H9 (cell line): Measurements from ENCODE around the gene BSPRY. TPM values are rescaled to one million over a fixed set of nuclear protein-coding genes. Genes with fewer than 3 reads are reported as not detected.

ENCODE experiments used
- DNase-seq: peaks from one replicate; pipeline ENCODE4 v3.0.0-alpha.2; 2017
- H2AFZ ChIP-seq: one replicate; pipeline ENCODE4 v1.6.1; 2013; ENCODE audit warnings: mild to moderate bottlenecking, low read length, control low read depth, moderate library complexity
- H2AK5ac ChIP-seq: 2 replicates; pipeline ENCODE4 v1.6.1; 2013; ENCODE audit warnings: low read length, control low read depth, mixed read lengths; ENCODE audit not compliant: insufficient read length
- H2BK120ac ChIP-seq: one replicate; pipeline ENCODE4 v1.6.1; 2013; ENCODE audit warnings: low read depth, mild to moderate bottlenecking, low read length, control low read depth, inconsistent platforms; ENCODE audit not compliant: poor library complexity, severe bottlenecking
- H2BK12ac ChIP-seq: 2 replicates; pipeline ENCODE4 v1.6.1; 2013; ENCODE audit warnings: low read length, control low read depth, mixed read lengths, low read depth; ENCODE audit not compliant: insufficient read length
- H2BK15ac ChIP-seq: 2 replicates; pipeline ENCODE4 v1.6.1; 2013; ENCODE audit warnings: low read depth, low read length, control low read depth
- H2BK20ac ChIP-seq: one replicate; pipeline ENCODE4 v1.6.1; 2013; ENCODE audit warnings: low read depth, mild to moderate bottlenecking, low read length, control low read depth, inconsistent platforms; ENCODE audit not compliant: poor library complexity, severe bottlenecking
- H2BK5ac ChIP-seq: 2 replicates; pipeline ENCODE4 v1.6.1; 2013; ENCODE audit warnings: low read length, control low read depth, mixed read lengths; ENCODE audit not compliant: insufficient read length
- H3K14ac ChIP-seq: 2 replicates; pipeline ENCODE4 v1.6.1; 2013; ENCODE audit warnings: low read length, control low read depth; ENCODE audit not compliant: insufficient read depth
- H3K18ac ChIP-seq: 2 replicates; pipeline ENCODE4 v1.6.1; 2013; ENCODE audit warnings: low read depth, mild to moderate bottlenecking, mixed read lengths, low read length, control low read depth; ENCODE audit not compliant: insufficient read length
- H3K23ac ChIP-seq: 2 replicates; pipeline ENCODE4 v1.6.1; 2013; ENCODE audit warnings: low read length, control low read depth, mixed read lengths, low read depth; ENCODE audit not compliant: insufficient read length
- H3K23me2 ChIP-seq: 2 replicates; pipeline ENCODE4 v1.6.1; 2013; ENCODE audit warnings: low read depth, mild to moderate bottlenecking, mixed read lengths, low read length, control low read depth; ENCODE audit not compliant: insufficient read length, poor library complexity, severe bottlenecking
- H3K27ac ChIP-seq: 2 replicates; pipeline ENCODE4 v1.5.1; 2013; ENCODE audit warnings: low read length, control low read depth, mixed read lengths, low read depth; ENCODE audit not compliant: insufficient read length
- H3K27me3 ChIP-seq: 2 replicates; pipeline ENCODE4 v1.6.1; 2013; ENCODE audit warnings: low read length, control low read depth, inconsistent platforms; ENCODE audit not compliant: insufficient read depth
- H3K4ac ChIP-seq: 2 replicates; pipeline ENCODE4 v1.6.1; 2013; ENCODE audit warnings: low read depth, mild to moderate bottlenecking, control low read depth, inconsistent platforms, low read length, moderate library complexity
- H3K4me1 ChIP-seq: 2 replicates; pipeline ENCODE4 v1.6.1; 2013; ENCODE audit warnings: low read length, control low read depth, inconsistent platforms; ENCODE audit not compliant: insufficient read depth
- H3K4me2 ChIP-seq: 2 replicates; pipeline ENCODE4 v1.6.1; 2013; ENCODE audit warnings: low read length, control low read depth, mixed read lengths; ENCODE audit not compliant: insufficient read length, insufficient read depth
- H3K56ac ChIP-seq: 2 replicates; pipeline ENCODE4 v1.6.1; 2013; ENCODE audit warnings: low read depth, mild to moderate bottlenecking, mixed read lengths, low read length, control low read depth; ENCODE audit not compliant: insufficient read length
- H3K79me1 ChIP-seq: 2 replicates; pipeline ENCODE4 v1.6.1; 2013; ENCODE audit warnings: low read depth, mild to moderate bottlenecking, moderate library complexity, low read length, control low read depth, inconsistent platforms; ENCODE audit not compliant: insufficient read depth, poor library complexity, severe bottlenecking
- H3K79me2 ChIP-seq: 2 replicates; pipeline ENCODE4 v1.6.1; 2013; ENCODE audit warnings: low read length, control low read depth, inconsistent platforms; ENCODE audit not compliant: insufficient read depth
- H3K9ac ChIP-seq: 2 replicates; pipeline ENCODE4 v1.6.1; 2013; ENCODE audit warnings: low read length, control low read depth, mixed read lengths; ENCODE audit not compliant: insufficient read length; ENCODE audit errors: extremely low read depth
- H3K9me3 ChIP-seq: one replicate; pipeline ENCODE4 v1.6.1; 2013; ENCODE audit warnings: low read depth, low read length, inconsistent platforms; ENCODE audit not compliant: control insufficient read depth
- H3T11ph ChIP-seq: one replicate; pipeline ENCODE4 v1.6.1; 2013; ENCODE audit warnings: mild to moderate bottlenecking, low read length, control low read depth, inconsistent platforms
- H4K20me1 ChIP-seq: one replicate; pipeline ENCODE4 v1.6.1; 2013; ENCODE audit not compliant: control insufficient read depth, insufficient read length, insufficient read depth
- H4K5ac ChIP-seq: 2 replicates; pipeline ENCODE4 v1.6.1; 2013; ENCODE audit warnings: low read depth, mild to moderate bottlenecking, mixed read lengths, low read length, control low read depth; ENCODE audit not compliant: insufficient read length
- H4K8ac ChIP-seq: replicated peaks from 2 replicates; pipeline ENCODE4 v1.6.1; 2013; ENCODE audit warnings: low read length, control low read depth, mixed read lengths, low read depth; ENCODE audit not compliant: insufficient read length
- H4K91ac ChIP-seq: 2 replicates; pipeline ENCODE4 v1.6.1; 2013; ENCODE audit warnings: low read depth, mild to moderate bottlenecking, moderate library complexity, mixed read lengths, low read length, control low read depth; ENCODE audit not compliant: insufficient read length
- H3K27ac Mint-ChIP-seq, 3 experiments: 2 replicates in 2 of 3; 3 replicates in 1 of 3; pipeline ENCODE4 v1.8.0; 2020 to 2021; ENCODE audit warnings: mixed read lengths in 3 of 3, mild to moderate bottlenecking in 1 of 3, moderate library complexity in 1 of 3
- H3K27me3 Mint-ChIP-seq: 2 replicates; pipeline ENCODE4 v1.8.0; 2021; ENCODE audit warnings: low read depth, mild to moderate bottlenecking, moderate library complexity, mixed read lengths
- H3K36me3 Mint-ChIP-seq, 3 experiments: 2 replicates in 2 of 3; 3 replicates in 1 of 3; pipeline ENCODE4 v1.8.0; 2020 to 2021; ENCODE audit warnings: low read depth in 3 of 3, mixed read lengths in 3 of 3; ENCODE audit not compliant: insufficient read depth in 1 of 3
- H3K4me1 Mint-ChIP-seq, 2 experiments: 2 replicates each; pipeline ENCODE4 v1.8.0; 2020; ENCODE audit warnings: mixed read lengths in 2 of 2
- H3K4me3 Mint-ChIP-seq, 2 experiments: 2 replicates in 1 of 2; 3 replicates in 1 of 2; pipeline ENCODE4 v1.8.0; 2020 to 2021; ENCODE audit warnings: mild to moderate bottlenecking in 2 of 2, mixed read lengths in 2 of 2, moderate library complexity in 1 of 2
- H3K9me3 Mint-ChIP-seq, 2 experiments: 2 replicates in 1 of 2; 3 replicates in 1 of 2; pipeline ENCODE4 v1.8.0; 2020; ENCODE audit warnings: mild to moderate bottlenecking in 2 of 2, mixed read lengths in 2 of 2, moderate library complexity in 1 of 2
- WGBS: extraction: QIAGEN DNeasy Blood & Tissue Kit; methylation state at CpG from one replicate; pipeline ENCODE4 v1.1.7; 2013; ENCODE audit warnings: missing lambda C conversion rate, low lambda C conversion rate, mixed read lengths; ENCODE audit not compliant: insufficient read length; ENCODE audit errors: extremely low coverage; 5-methylcytosine and 5-hydroxymethylcytosine counted together
- total RNA-seq: library from RNA; stranded (reverse); gene quantifications from 2 replicates; pipeline ENCODE4 v1.2.1, GENCODE V29; 2021
- TF ChIP-seq, protein P1 (sequence below): fragments of 200-600 bp; sonication (generic); conservative IDR thresholded peaks from 3 replicates; pipeline ENCODE4 v1.8.0; 2021; ENCODE audit warnings: antibody characterized with exemption, mild to moderate bottlenecking

BSPRY gene
- total RNA-seq, 1 experiment from 2014 or later, result 4.5 TPM

DNA sequence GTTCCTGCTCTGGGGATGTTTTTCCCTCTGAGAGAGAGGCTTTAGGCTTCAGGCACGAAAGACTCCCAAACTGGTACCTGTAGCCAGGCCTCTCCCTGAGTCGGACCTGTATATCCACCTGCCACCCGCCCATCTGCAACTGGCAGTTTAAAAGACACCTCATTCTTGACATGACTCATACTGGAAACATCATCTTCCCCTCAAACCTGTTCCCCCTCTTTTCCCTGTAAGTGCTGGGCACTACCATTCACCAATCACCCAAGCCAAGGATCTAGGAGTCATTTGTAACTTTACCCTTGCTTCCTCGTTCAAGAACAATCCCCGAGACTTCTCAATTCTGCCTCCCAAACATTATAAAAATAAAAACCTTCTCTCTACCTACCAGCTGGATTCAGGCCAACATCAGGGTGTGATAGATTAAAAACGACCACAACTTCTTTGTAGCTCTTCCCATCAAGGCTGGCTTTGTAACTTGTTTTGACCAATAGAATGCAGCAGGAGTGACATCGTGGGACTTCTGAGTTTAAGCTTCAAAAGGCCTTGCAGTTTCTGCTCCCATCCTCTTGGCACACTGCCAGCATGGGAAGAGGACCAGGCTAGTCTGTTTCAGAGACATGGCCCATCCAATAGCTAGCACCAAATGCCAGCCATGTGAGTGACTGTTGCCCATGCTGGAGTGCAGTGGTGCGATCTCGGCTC, 7.5 kb upstream of the BSPRY start:
- H3K4me3 Mint-ChIP-seq, result no peak overlapping the region
- no peak overlapping the region for H2AFZ ChIP-seq
- H2BK12ac ChIP-seq, result no peak overlapping the region
- H3K56ac ChIP-seq, result no peak overlapping the region
- H3T11ph ChIP-seq, result no peak overlapping the region
- no peak overlapping the region for H2BK120ac ChIP-seq
- H3K18ac ChIP-seq, result no peak overlapping the region
- H2BK20ac ChIP-seq, result no peak overlapping the region
- H3K9me3 Mint-ChIP-seq, result no peaks in the 10 kb centered on the region; a peak in 1 of 5 replicates
- no peak overlapping the region for H3K9ac ChIP-seq
- no peak overlapping the region for H3K4me2 ChIP-seq
- peaks cover 40% of the 10 kb centered on the region for H3K27me3 Mint-ChIP-seq
- no peak overlapping the region for H3K4ac ChIP-seq
- WGBS, result no CpG with 5 or more reads among the region's 9 CpGs
- H3K79me2 ChIP-seq, result no peaks in the 10 kb centered on the region
- DNase-seq, result no peak
- H4K5ac ChIP-seq, result no peak overlapping the region
- H2BK5ac ChIP-seq, result no peak overlapping the region
- no peaks in the 10 kb centered on the region for H4K20me1 ChIP-seq
- no peak overlapping the region for H2AK5ac ChIP-seq
- H2BK15ac ChIP-seq, result no peak overlapping the region
- TF ChIP-seq, protein P1, sequence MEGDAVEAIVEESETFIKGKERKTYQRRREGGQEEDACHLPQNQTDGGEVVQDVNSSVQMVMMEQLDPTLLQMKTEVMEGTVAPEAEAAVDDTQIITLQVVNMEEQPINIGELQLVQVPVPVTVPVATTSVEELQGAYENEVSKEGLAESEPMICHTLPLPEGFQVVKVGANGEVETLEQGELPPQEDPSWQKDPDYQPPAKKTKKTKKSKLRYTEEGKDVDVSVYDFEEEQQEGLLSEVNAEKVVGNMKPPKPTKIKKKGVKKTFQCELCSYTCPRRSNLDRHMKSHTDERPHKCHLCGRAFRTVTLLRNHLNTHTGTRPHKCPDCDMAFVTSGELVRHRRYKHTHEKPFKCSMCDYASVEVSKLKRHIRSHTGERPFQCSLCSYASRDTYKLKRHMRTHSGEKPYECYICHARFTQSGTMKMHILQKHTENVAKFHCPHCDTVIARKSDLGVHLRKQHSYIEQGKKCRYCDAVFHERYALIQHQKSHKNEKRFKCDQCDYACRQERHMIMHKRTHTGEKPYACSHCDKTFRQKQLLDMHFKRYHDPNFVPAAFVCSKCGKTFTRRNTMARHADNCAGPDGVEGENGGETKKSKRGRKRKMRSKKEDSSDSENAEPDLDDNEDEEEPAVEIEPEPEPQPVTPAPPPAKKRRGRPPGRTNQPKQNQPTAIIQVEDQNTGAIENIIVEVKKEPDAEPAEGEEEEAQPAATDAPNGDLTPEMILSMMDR, result no peak
- H3K23ac ChIP-seq, result no peak overlapping the region
- H3K4me1 ChIP-seq, result no peaks in the 10 kb centered on the region
- H4K8ac ChIP-seq, result no peak overlapping the region
- peaks cover 9% of the 10 kb centered on the region for H3K23me2 ChIP-seq
- no peak overlapping the region for H4K91ac ChIP-seq
- no peaks in the 10 kb centered on the region; the same call in 1 of the 2 replicates for H3K27me3 ChIP-seq
- H3K27ac ChIP-seq, result no peak overlapping the region
- H3K14ac ChIP-seq, result no peak overlapping the region
- peaks cover 0 to 7% of the 10 kb centered on the region in 2 experiments for H3K4me1 Mint-ChIP-seq
- no peaks in the 10 kb centered on the region for H3K9me3 ChIP-seq
- no peak overlapping the region for H3K27ac Mint-ChIP-seq
- H3K36me3 Mint-ChIP-seq, result no peaks in the 10 kb centered on the region
- H3K79me1 ChIP-seq, result no peaks in the 10 kb centered on the region
